ENCODE results near the gene USHBP1. TPM values are rescaled to one million over a fixed set of nuclear protein-coding genes. Genes with fewer than 3 reads are reported as not detected.

USHBP1 gene
- total and polyA plus RNA-seq, 2 of the 13 experiments (the other 11 are each of a cell fraction or from before 2014, with no cell fraction given): 0.15 to 1.5 TPM

- TF ChIP-seq ZBTB40 (IDR thresholded peaks at IDR 0.05) (no peak), ZBTB40 (CRISPR knock-in tag; IDR thresholded peaks at IDR 0.05) (no peak), NR2F1 (CRISPR knock-in tag; IDR thresholded peaks at IDR 0.05) (no peak), TCF7L2 (IDR thresholded peaks at IDR 0.05; ENCODE audit: low read depth, low read length) (no peak), NPAS2 (CRISPR knock-in tag; IDR thresholded peaks at IDR 0.05; ENCODE audit: borderline replicate concordance) (no peak), FOXA1 (IDR thresholded peaks at IDR 0.05) (no peak), FOXA1 (CRISPR knock-in tag; IDR thresholded peaks at IDR 0.05) (no peak), SRY (CRISPR knock-in tag; IDR thresholded peaks at IDR 0.05) (no peak), AGO2 (optimal IDR thresholded peaks at IDR 0.05; ENCODE audit: low read depth, low read length) (peak; percentile 40), MXI1 (IDR thresholded peaks at IDR 0.05; ENCODE audit: borderline replicate concordance, low read depth, low read length) (no peak), SP1 (IDR thresholded peaks at IDR 0.05) (no peak), SP1 (CRISPR knock-in tag; IDR thresholded peaks at IDR 0.05) (peak; percentile 37; the same call in 1 of the 2 replicates), NFE2L2 (IDR thresholded peaks at IDR 0.05; ENCODE audit: low read length) (no peak), ZNF607 (CRISPR knock-in tag; IDR thresholded peaks at IDR 0.05; ENCODE audit: borderline replicate concordance) (no peak), SP4 (CRISPR knock-in tag; IDR thresholded peaks at IDR 0.05) (no peak), ZNF460 (CRISPR knock-in tag; IDR thresholded peaks at IDR 0.05; ENCODE audit: borderline replicate concordance) (no peak), SALL2 (CRISPR knock-in tag; IDR thresholded peaks at IDR 0.05) (no peak), ZBTB38 (CRISPR knock-in tag; IDR thresholded peaks at IDR 0.05) (no peak), GZF1 (CRISPR knock-in tag; IDR thresholded peaks at IDR 0.05) (no peak), POGZ (CRISPR knock-in tag; IDR thresholded peaks at IDR 0.05) (no peak), XBP1 (CRISPR knock-in tag; IDR thresholded peaks at IDR 0.05) (no peak)
Measured at GRCh38 chr19:17294051-17294891, 29.7 kb upstream of the USHBP1 start (continued).

Data from HepG2 (cell line).